Activated naive CD8-positive, alpha-beta T cell treated with anti-CD3 and anti-CD28 coated beads, Interleukin-2, amount 10 ng/mL, durations not matched to agents 7 days and 5 days (primary cell): Measurements from ENCODE around the gene ENGASE. TPM values are rescaled to one million over a fixed set of nuclear protein-coding genes. Genes with fewer than 3 reads are reported as not detected.

Experiments used
- ATAC-seq: fragments of 150-1000 bp; cut with Tn5 transposase; one replicate; pipeline ENCODE4 v1.10.0; 2021; ENCODE audit warnings: low read depth, moderate library complexity
- POLR2A ChIA-PET: fragments of 350-600 bp; sonication (Branson Sonifier 250); formaldehyde crosslinking; loops from one replicate; lab custom pipeline; 2021; ENCODE audit warnings: antibody characterized with exemption; lab: Charles Lee
- DNase-seq: peaks from one replicate; pipeline ENCODE4 v3.0.0; 2021
- H3K27ac Mint-ChIP-seq: one replicate; pipeline ENCODE4 v1.8.0; 2022; ENCODE audit warnings: mild to moderate bottlenecking, mixed read lengths
- H3K27me3 Mint-ChIP-seq: one replicate; pipeline ENCODE4 v1.8.0; 2022; ENCODE audit warnings: mild to moderate bottlenecking, moderate library complexity, mixed read lengths
- H3K36me3 Mint-ChIP-seq: one replicate; pipeline ENCODE4 v1.8.0; 2021; ENCODE audit warnings: mild to moderate bottlenecking, mixed read lengths
- H3K4me1 Mint-ChIP-seq: one replicate; pipeline ENCODE4 v1.8.0; 2021; ENCODE audit warnings: mixed read lengths
- H3K4me3 Mint-ChIP-seq: one replicate; pipeline ENCODE4 v1.8.0; 2022; ENCODE audit warnings: mild to moderate bottlenecking, moderate library complexity, mixed read lengths
- H3K9me3 Mint-ChIP-seq: one replicate; pipeline ENCODE4 v1.8.0; 2021; ENCODE audit warnings: mixed read lengths
- total RNA-seq, 2 experiments: library from RNA; stranded (reverse); gene quantifications; one replicate each; pipeline ENCODE4 v1.2.3, GENCODE V29; 2021

The ENGASE gene
- total RNA-seq, 2 experiments from 2014 or later = 72.8 to 78.2 TPM

- POLR2A ChIA-PET = interaction anchor here (0.9 kb wide), 1 partner anchor 9 kb away, joined by 3 read pairs; the partner anchor contains the start of gene ENGASE
- Mint-ChIP-seq H3K9me3 (no peaks in the 10 kb centered on the region), H3K36me3 (peaks cover 7% of the 10 kb centered on the region), H3K4me1 (no peaks in the 10 kb centered on the region), H3K27ac (no peak overlapping the region), H3K27me3 (no peaks in the 10 kb centered on the region), H3K4me3 (no peak overlapping the region)
- no peak for ATAC-seq
- DNase-seq = no peak
Observed at GRCh38 chr17:79083191-79083971, 8.8 kb downstream of the ENGASE start.

GRCh38 chr17:79084291-79085153 is 9.9 kb downstream of the ENGASE start:
- Mint-ChIP-seq H3K9me3 (no peaks in the 10 kb centered on the region), H3K4me1 (no peaks in the 10 kb centered on the region), H3K27ac (no peak overlapping the region), H3K4me3 (no peak overlapping the region), H3K36me3 (peaks cover 5% of the 10 kb centered on the region), H3K27me3 (no peaks in the 10 kb centered on the region)
- ATAC-seq (no peak), DNase-seq (no peak)
- POLR2A ChIA-PET = no interaction called here

DNA sequence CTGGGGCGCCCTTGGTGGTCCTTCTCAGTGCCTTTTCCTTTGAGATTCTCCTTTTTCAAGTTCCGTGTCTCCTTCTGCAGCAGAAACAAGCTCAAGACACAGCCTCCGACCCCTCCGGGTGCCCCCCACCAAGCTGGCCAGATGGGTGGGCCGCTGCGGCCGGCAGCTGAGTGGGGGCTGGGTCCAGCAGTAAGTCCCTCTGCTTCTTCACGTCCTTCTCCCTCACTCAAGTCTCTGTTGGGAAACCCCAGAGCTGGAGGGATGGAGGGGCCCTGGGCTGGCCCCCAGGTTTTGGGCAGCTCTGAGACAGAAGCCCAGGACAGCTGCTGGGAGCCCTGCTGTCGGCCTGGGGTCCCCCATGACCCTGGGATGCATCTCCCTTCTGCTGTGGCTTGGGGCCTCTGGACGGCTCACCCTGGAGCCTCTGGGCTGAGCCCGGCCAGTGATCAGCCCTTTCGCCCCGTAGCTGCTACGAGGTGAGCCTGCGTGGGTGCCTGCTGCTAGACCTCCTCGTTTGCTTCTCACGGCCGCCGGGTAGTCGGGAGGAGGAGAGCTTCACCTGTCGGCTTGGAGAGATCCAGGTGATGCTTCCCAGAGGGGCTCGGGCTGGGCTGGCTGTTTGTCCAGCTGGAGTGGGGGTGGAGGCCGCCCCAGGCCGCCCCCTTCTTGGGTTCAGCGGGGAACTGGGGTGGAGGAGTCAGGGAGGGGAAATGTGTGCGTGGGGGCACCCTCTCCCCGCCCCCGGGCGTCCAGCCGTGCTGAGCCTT is 10.7 kb downstream of the ENGASE start:
- Mint-ChIP-seq H3K27me3 (no peaks in the 10 kb centered on the region), H3K4me3 (no peak overlapping the region), H3K27ac (no peak overlapping the region), H3K9me3 (no peaks in the 10 kb centered on the region), H3K4me1 (no peaks in the 10 kb centered on the region), H3K36me3 (peaks cover 5% of the 10 kb centered on the region)
- POLR2A ChIA-PET = no interaction called here
- DNase-seq = no peak
- ATAC-seq = no peak

GRCh38 chr17:79085921-79086551 is 11.4 kb downstream of the ENGASE start:
- Mint-ChIP-seq H3K9me3 (no peaks in the 10 kb centered on the region), H3K4me3 (no peak overlapping the region), H3K4me1 (no peaks in the 10 kb centered on the region), H3K27ac (no peak overlapping the region), H3K36me3 (peaks cover 2% of the 10 kb centered on the region), H3K27me3 (no peaks in the 10 kb centered on the region)
- POLR2A ChIA-PET = no interaction called here
- DNase-seq (no peak), ATAC-seq (no peak)

DNA sequence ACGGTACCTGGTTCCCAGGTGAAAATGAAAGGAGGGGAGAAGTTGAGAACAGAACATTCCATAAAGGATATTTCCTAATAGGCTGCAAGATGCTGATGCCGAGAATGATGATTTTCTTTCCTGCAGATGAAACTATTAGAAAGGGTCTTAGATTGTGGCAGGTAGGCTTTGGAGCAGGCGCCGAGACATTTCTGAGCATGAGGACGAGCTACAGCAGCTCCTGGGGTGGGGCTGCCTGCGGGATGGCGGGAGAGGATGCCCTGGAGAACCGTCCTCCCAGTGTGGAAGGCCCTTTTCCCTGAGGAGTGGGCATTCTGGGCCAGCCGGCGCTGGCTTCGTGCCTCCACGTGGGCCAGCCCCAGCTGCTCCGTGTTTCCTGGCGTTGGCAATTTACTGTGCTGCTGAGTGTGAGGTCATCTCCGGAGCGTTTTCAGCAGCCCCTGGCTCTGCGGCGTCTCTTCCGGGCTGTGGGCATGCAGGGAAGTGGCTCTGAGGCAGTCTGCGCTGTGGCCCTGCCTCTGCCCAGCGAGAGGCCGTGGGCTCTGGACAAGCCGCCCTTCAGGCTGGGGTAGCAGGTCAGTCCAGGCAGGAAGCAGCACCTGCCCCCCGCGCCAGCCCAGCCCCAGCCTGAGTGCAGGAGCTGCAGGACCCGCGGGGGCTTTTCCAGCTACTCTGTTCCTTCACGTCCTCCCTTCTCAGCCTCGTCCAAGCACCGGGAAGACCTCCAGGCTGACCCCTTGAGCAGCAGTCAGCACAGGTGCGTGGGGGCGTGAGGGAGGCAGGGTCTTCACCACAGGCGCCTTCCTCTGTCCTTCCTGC is 12.2 kb downstream of the ENGASE start:
- Mint-ChIP-seq H3K27ac (no peak overlapping the region), H3K4me3 (no peak overlapping the region), H3K9me3 (no peaks in the 10 kb centered on the region), H3K36me3 (peaks cover under 1% of the 10 kb centered on the region), H3K27me3 (no peaks in the 10 kb centered on the region), H3K4me1 (no peaks in the 10 kb centered on the region)
- POLR2A ChIA-PET = interaction anchor here (1.2 kb wide), 1 partner anchor 309 kb away, joined by 3 read pairs; no protein-coding TSS in a partner anchor
- no peak for DNase-seq
- no peak for ATAC-seq

DNA sequence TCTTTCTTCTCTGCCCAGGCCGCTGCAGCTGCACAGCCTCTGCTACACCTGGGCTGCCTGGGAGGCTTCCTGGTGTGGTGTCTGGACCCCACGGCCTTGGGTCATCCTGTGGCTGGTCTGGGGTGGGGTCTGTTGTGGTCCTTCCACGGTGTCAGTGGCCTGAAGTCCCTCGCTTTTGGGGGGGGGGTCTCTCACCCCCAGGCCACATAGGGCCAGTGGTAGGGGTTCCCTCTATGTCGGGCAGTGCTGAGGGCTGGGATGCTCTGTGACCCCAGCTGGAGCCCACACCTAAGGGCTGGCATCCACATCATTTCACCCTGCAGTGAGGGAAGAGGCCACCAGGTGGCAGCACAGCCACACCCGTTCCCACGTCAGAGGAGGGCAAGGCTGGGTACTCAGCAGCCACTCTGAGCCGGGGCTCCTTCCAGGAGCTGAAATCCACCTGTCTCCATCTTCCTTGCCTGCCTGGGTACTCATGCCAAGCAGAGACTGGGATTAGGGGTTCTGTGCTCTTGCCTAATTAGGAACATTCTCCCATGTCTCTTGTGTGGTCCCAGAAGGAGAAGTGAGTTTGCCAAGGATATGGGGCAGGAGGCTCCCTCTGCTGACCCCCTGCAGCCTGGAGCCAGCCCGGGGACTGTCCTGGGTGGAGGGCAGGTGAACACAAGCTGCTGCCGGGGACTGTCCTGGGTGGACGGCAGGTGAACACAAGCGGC is 13.0 kb downstream of the ENGASE start:
- peaks cover 2% of the 10 kb centered on the region for H3K27me3 Mint-ChIP-seq
- H3K4me1 Mint-ChIP-seq = no peaks in the 10 kb centered on the region
- no peak overlapping the region for H3K27ac Mint-ChIP-seq
- H3K36me3 Mint-ChIP-seq = no peaks in the 10 kb centered on the region
- ATAC-seq = peak; percentile 78
- no peak overlapping the region for H3K4me3 Mint-ChIP-seq
- peak; percentile 84 for DNase-seq
- POLR2A ChIA-PET = interaction anchor here (1.2 kb wide), 1 partner anchor 308 kb away, joined by 3 read pairs; no protein-coding TSS in a partner anchor
- no peaks in the 10 kb centered on the region for H3K9me3 Mint-ChIP-seq

GRCh38 chr17:79088247-79088996 is 13.8 kb downstream of the ENGASE start:
- Mint-ChIP-seq H3K36me3 (no peaks in the 10 kb centered on the region), H3K4me3 (no peak overlapping the region), H3K27ac (no peak overlapping the region), H3K9me3 (no peaks in the 10 kb centered on the region), H3K27me3 (peaks cover 6% of the 10 kb centered on the region), H3K4me1 (peaks cover 1% of the 10 kb centered on the region)
- POLR2A ChIA-PET = interaction anchor here (1.2 kb wide), 1 partner anchor 307 kb away, joined by 3 read pairs; no protein-coding TSS in a partner anchor
- DNase-seq (no peak), ATAC-seq (no peak)

- no peak overlapping the region for H3K4me3 Mint-ChIP-seq
- H3K27ac Mint-ChIP-seq = no peak overlapping the region
- H3K9me3 Mint-ChIP-seq = no peaks in the 10 kb centered on the region
- ATAC-seq = no peak
- POLR2A ChIA-PET = no interaction called here
- H3K36me3 Mint-ChIP-seq = no peaks in the 10 kb centered on the region
- DNase-seq = no peak
- H3K27me3 Mint-ChIP-seq = peaks cover 9% of the 10 kb centered on the region
- peaks cover 1% of the 10 kb centered on the region for H3K4me1 Mint-ChIP-seq
Observed at GRCh38 chr17:79088997-79089328, 14.3 kb downstream of the ENGASE start.

GRCh38 chr17:79089720-79090442 is 15.3 kb downstream of the ENGASE start:
- peaks cover 9% of the 10 kb centered on the region for H3K27me3 Mint-ChIP-seq
- H3K36me3 Mint-ChIP-seq = no peaks in the 10 kb centered on the region
- peaks cover 1% of the 10 kb centered on the region for H3K4me1 Mint-ChIP-seq
- no peaks in the 10 kb centered on the region for H3K9me3 Mint-ChIP-seq
- no peak overlapping the region for H3K27ac Mint-ChIP-seq
- ATAC-seq = no peak
- DNase-seq = no peak
- no peak overlapping the region for H3K4me3 Mint-ChIP-seq
- POLR2A ChIA-PET = no interaction called here

GRCh38 chr17:79090443-79091225 is 16.0 kb downstream of the ENGASE start:
- Mint-ChIP-seq H3K36me3 (no peaks in the 10 kb centered on the region), H3K9me3 (no peaks in the 10 kb centered on the region), H3K4me1 (peaks cover 1% of the 10 kb centered on the region), H3K27me3 (peaks cover 9% of the 10 kb centered on the region), H3K4me3 (no peak overlapping the region), H3K27ac (no peak overlapping the region)
- ATAC-seq (no peak), DNase-seq (no peak)
- POLR2A ChIA-PET = no interaction called here
